ENCODE data around the gene HSDL1.

The HSDL1 gene

GRCh38 chr16:84137287-84137686 lies 7.7 kb downstream of the HSDL1 start:
- no peak for TF ChIP-seq CTCF (conservative IDR thresholded peaks at IDR 0.05; ENCODE audit: low read depth)
- POLR2A ChIA-PET (ENCODE audit: low non-redundant PET), result interaction anchor here (1.1 kb wide), 1 partner anchor 86 kb away, joined by 4 read pairs; no protein-coding TSS in a partner anchor
- DNase-seq (ENCODE audit: low spot score), result no peak
- no peak overlapping the region for H3K27ac ChIP-seq
- CTCF ChIA-PET, result no interaction called here

- ChIA-PET CTCF (interaction anchor here (0.6 to 0.9 kb wide), 2 partner anchors 24 to 64 kb away, joined by 3 to 5 read pairs; no protein-coding TSS in a partner anchor), POLR2A (ENCODE audit: low non-redundant PET) (interaction anchor here (1.1 kb wide), 1 partner anchor 87 kb away, joined by 4 read pairs; no protein-coding TSS in a partner anchor)
- DNase-seq (ENCODE audit: low spot score), result no peak
- TF ChIP-seq CTCF (conservative IDR thresholded peaks at IDR 0.05; ENCODE audit: low read depth), result no peak
- no peak overlapping the region for H3K27ac ChIP-seq
These were observed 8.4 kb downstream of the HSDL1 start for GRCh38 chr16:84136331-84137125.

- ChIA-PET CTCF (interaction anchor here (0.7 kb wide), 1 partner anchor 43 kb away, joined by 4 read pairs; no protein-coding TSS in a partner anchor), POLR2A (ENCODE audit: low non-redundant PET) (no interaction called here)
- DNase-seq (ENCODE audit: low spot score), result no peak
- TF ChIP-seq CTCF (conservative IDR thresholded peaks at IDR 0.05; ENCODE audit: low read depth), result no peak
- no peak overlapping the region for H3K27ac ChIP-seq
These were observed 12.3 kb downstream of the HSDL1 start for GRCh38 chr16:84132527-84133285.

- ChIA-PET CTCF (interaction anchor here (0.9 kb wide), 1 partner anchor 56 kb away, joined by 4 read pairs; no protein-coding TSS in a partner anchor), POLR2A (ENCODE audit: low non-redundant PET) (no interaction called here)
- H3K27ac ChIP-seq, result no peak overlapping the region
These were observed 13.9 kb downstream of the HSDL1 start for GRCh38 chr16:84131117-84131516.

GRCh38 chr16:84124257-84125073 lies 20.5 kb downstream of the HSDL1 start:
- ChIA-PET CTCF (no interaction called here), POLR2A (ENCODE audit: low non-redundant PET) (no interaction called here)
- DNase-seq (ENCODE audit: low spot score), result no peak
- H3K27ac ChIP-seq, result no peak overlapping the region
- no peak for TF ChIP-seq CTCF (conservative IDR thresholded peaks at IDR 0.05; ENCODE audit: low read depth)

More at GRCh38 chr16:84131117-84131516, 13.9 kb downstream of the HSDL1 start:
- TF ChIP-seq CTCF (conservative IDR thresholded peaks at IDR 0.05; ENCODE audit: low read depth), result no peak
- no peak for DNase-seq (ENCODE audit: low spot score)

- CTCF ChIA-PET, result no interaction called here
- no peak overlapping the region for H3K27ac ChIP-seq
- TF ChIP-seq CTCF (conservative IDR thresholded peaks at IDR 0.05; ENCODE audit: low read depth), result no peak
- POLR2A ChIA-PET (ENCODE audit: low non-redundant PET), result no interaction called here
- no peak for DNase-seq (ENCODE audit: low spot score)
These were observed 24.0 kb downstream of the HSDL1 start for GRCh38 chr16:84121007-84121406.

All from RWPE1 (cell line).